ENCODE data around the gene GALNT1.

- TF ChIP-seq CTCF (IDR thresholded peaks at IDR 0.05) = no peak
- TF ChIP-seq POLR2A (IDR thresholded peaks at IDR 0.05) = no peak
Observed at GRCh38 chr18:35680139-35680551, 98.6 kb downstream of the GALNT1 start.
